ENCODE results near the gene WFIKKN1. TPM values are rescaled to one million over a fixed set of nuclear protein-coding genes. Genes with fewer than 3 reads are reported as not detected.
A peak's percentile ranks its signal among the peaks of the same experiment; 100 is the strongest.

Gene WFIKKN1
- total and polyA plus RNA-seq, 2 of the 13 experiments (the other 11 are each of a cell fraction or from before 2014, with no cell fraction given), result 1.7 to 4.9 TPM

- TF ChIP-seq ZNF512 (CRISPR knock-in tag; IDR thresholded peaks at IDR 0.05) (no peak), ZNF18 (CRISPR knock-in tag; IDR thresholded peaks at IDR 0.05; ENCODE audit: insufficient replicate concordance) (no peak), ZNF30 (CRISPR knock-in tag; IDR thresholded peaks at IDR 0.05) (no peak), EP300 (IDR thresholded peaks at IDR 0.05; ENCODE audit: low read depth in 2 of 2, low read length in 2 of 2) (peak in 1 of 2 experiments; percentile 43; a peak in 2 of 4 replicates), EP300 (CRISPR knock-in tag; IDR thresholded peaks at IDR 0.05; ENCODE audit: borderline replicate concordance) (no peak), GMEB1 (CRISPR knock-in tag; IDR thresholded peaks at IDR 0.05; ENCODE audit: borderline replicate concordance) (no peak), CBX5 (CRISPR knock-in tag; IDR thresholded peaks at IDR 0.05; ENCODE audit: borderline replicate concordance) (no peak; the same call in 1 of the 2 replicates), ZNF550 (CRISPR knock-in tag; IDR thresholded peaks at IDR 0.05; ENCODE audit: borderline replicate concordance) (no peak), TIGD3 (CRISPR knock-in tag; IDR thresholded peaks at IDR 0.05; ENCODE audit: borderline replicate concordance) (no peak), ZNF558 (CRISPR knock-in tag; IDR thresholded peaks at IDR 0.05; ENCODE audit: borderline replicate concordance) (0 out of 2 replicates have a peak, but pooled peaks have one; percentile 41), ZBTB49 (CRISPR knock-in tag; IDR thresholded peaks at IDR 0.05; ENCODE audit: borderline replicate concordance) (no peak), THAP8 (CRISPR knock-in tag; IDR thresholded peaks at IDR 0.05; ENCODE audit: borderline replicate concordance) (no peak), ZFP37 (CRISPR knock-in tag; IDR thresholded peaks at IDR 0.05; ENCODE audit: borderline replicate concordance) (no peak), ATF7 (IDR thresholded peaks at IDR 0.05) (no peak), ATF7 (CRISPR knock-in tag; IDR thresholded peaks at IDR 0.05) (no peak)
Observed at GRCh38 chr16:645852-646678, 15.3 kb downstream of the WFIKKN1 start (continued).
